Stimulated activated CD4-positive, alpha-beta T cell treated with anti-CD3 and anti-CD28 coated beads, Interleukin-1b, Interleukin-23, amount 100 ng/mL, for 1 hour (primary cell): ENCODE results near the gene TGM5.
A peak's percentile ranks its signal among the peaks of the same experiment; 100 is the strongest.

Experiments used
- DNase-seq, 2 donors: peaks; one replicate each; pipeline ENCODE4 v3.0.0-alpha.2; 2020; ENCODE audit warnings: low read depth in 2 of 2

The TGM5 gene

GRCh38 chr15:43196760-43197548 is 69.8 kb downstream of the TGM5 start:
- no peak for DNase-seq

GRCh38 chr15:43194795-43195194 is 71.9 kb downstream of the TGM5 start:
- no peak for DNase-seq

DNA sequence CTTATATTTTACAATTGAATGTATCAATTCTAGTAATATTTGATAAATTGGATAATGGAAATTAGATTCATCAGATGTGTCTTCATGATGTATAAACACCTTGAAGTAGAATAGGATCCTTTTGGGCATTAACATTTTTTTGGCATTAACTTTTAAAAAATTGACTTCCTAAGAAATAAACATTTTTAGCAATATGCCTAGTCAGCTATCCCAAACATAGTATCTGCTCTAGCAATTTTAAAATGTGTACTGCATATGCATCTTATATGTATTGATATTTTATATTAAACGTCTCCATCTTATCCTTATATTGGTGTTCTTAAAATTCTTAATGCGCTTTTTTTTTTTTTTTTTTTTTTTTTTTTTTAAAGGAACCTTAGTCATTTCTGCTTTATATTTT is 73.0 kb downstream of the TGM5 start:
- no peak for DNase-seq

GRCh38 chr15:43190178-43190577 is 76.5 kb downstream of the TGM5 start:
- DNase-seq, result no peak

DNA sequence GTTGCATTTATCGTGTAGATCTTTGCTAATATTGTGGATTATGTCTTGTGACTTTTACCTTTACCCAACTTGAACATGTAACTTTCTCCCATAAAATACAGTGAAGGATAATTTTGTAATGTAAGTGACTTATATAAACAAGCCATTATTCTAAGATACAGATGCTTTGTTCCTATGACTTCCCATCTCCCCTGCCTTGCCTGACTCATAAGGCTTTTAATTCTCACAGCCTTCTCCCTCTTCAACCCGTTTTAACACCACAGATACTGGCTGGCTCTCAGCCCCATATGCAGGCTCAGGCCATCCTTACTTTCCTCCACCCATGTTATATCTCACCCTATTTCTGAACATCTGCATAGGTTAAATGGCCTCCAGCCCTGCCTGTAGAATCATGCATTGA is 77.4 kb downstream of the TGM5 start:
- no peak for DNase-seq

DNA sequence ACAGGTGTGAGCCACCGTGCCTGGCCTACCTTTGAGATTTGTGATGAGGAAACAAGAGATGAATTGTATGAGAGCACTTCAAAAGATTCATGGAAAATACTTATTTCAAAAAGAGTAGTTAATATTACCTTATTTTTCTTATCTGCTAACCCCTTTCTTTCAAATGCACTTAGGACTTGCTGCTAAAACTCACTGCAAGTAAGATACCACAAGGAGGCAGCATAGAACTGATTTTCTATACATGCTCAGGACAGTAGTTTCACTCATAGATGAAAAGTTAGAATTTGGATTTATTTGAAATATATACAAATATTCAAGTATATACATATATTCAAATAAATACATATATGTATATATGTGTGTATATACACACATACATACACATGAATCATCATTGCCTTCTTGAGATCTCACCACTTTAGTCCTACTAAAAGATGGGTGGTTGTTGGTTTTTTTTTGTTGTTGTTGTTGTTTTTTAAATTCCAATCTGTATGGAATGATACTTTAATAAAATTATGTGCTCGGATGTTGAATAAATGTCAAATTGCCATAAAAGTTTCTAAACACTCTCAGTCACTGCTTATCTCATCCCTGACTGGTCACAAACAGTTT is 79.1 kb downstream of the TGM5 start:
- no peak for DNase-seq

DNA sequence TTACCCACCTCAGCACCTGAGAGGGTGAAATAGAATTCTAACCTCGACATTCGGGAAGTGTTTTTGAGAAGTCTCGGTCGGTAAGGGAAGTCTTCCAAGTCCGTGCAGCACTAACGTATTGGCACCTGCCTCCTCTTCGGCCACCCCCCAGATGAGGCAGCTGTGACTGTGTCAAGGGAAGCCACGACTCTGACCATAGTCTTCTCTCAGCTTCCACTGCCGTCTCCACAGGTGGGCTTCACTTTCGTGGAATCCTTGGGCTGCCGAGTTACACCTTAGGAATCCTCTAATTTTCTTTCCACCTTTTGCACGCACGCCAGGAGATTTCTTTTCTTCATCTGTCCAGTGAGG is 80.8 kb downstream of the TGM5 start:
- no peak for DNase-seq

GRCh38 chr15:43185157-43186002 is 81.3 kb downstream of the TGM5 start, which contains the start of gene CCNDBP1:
TSS of gene CCNDBP1 (plus strand) at chr15:43185403. CDS start at chr15:43185499, 96 bp downstream.
- DNase-seq, result peak; percentile 69 to 70

GRCh38 chr15:43184407-43185124 is 82.2 kb downstream of the TGM5 start:
- DNase-seq, result no peak

GRCh38 chr15:43183270-43183669 is 83.5 kb downstream of the TGM5 start:
- no peak for DNase-seq
